CD4-positive, alpha-beta T cell treated with Interleukin-10 for 1 hour (primary cell): ENCODE measurements around the gene N4BP2L1.

ENCODE experiments used
- DNase-seq: peaks from one replicate; pipeline ENCODE4 v3.0.0-alpha.2; 2020

Gene N4BP2L1

DNA sequence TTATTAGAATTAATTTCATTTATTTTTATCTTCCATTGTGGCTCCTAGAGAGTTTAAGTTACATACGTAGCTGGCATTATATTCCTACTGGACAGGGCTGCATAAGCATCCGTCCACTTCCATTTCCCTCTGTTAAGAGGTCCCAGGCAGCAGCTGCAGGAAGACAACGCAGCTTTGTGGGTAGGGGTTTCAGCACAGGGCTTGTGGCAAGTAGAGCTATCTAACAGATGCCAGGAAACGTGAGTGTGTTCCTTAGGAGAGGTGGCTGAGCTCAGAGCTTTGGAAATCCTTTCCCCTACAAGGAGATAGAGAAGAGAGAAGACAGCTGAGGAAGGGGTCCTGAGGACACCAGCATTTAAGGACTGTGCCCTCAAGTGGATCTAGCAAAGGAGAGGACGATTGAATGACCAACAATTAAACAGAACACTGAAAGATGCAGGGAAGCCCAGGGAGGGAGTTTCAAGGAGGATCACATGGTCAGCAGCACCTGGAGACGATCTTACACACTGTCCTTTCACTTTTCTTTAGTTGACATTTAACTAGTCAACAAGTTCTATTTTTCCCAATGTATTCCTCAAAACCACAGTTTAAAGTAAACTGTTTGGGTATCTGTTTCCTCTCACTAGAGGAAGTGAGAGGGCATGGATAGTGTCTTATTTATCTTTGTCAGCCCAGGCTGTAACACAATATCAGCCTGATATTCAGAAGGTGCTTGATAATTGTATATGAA, 2.3 kb upstream of the N4BP2L1 start:
- no peak for DNase-seq

- DNase-seq: no peak
Measured at GRCh38 chr13:32429433-32429909, 1.5 kb upstream of the N4BP2L1 start.

- DNase-seq: peak; percentile 28
Measured at GRCh38 chr13:32428581-32429432, 877 bp upstream of the N4BP2L1 start.

DNA sequence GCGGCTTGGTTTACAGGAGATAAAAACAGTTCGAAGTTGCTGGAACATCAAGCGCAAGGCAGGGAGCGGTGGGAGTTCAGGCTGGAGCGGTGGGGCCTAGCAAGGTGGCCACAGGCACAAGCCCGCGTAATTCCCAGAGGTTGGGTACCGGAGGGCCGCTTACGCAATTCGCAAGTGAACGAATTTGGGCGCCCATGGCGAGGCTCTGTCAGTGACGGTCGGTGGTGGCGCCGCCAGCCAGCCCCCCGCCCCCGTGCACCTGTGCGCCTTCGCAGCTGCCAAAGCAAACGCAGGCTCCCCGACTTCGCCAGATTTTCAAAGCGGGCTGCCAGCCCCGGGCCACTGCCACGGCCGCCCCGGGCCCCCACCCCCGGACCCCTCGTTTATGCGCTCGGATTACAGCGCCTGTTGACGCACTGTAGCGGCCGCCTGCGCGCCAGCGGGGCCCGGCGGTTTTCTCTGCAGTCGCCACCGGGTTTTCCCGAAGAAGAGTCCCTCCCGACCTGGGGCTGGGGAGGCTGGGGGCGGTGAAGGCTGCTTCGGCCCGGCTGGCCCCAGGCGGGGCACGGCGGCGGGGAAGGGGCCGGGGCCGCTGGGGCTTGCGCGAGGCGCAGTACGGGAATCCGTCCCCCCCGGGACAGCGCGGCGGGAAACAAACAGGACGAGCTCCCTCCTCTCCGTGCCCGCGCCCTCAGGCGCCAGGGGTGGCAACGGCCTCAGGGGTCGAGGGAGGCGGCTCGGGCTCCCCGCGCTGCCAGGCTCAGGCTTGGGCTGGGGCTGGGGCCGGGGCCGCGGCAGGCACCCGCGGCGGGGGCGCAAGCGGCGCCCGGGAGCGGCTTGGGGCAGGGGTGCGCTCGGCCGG, 709 bp downstream of the N4BP2L1 start:
- peak; percentile 60 for DNase-seq

DNA sequence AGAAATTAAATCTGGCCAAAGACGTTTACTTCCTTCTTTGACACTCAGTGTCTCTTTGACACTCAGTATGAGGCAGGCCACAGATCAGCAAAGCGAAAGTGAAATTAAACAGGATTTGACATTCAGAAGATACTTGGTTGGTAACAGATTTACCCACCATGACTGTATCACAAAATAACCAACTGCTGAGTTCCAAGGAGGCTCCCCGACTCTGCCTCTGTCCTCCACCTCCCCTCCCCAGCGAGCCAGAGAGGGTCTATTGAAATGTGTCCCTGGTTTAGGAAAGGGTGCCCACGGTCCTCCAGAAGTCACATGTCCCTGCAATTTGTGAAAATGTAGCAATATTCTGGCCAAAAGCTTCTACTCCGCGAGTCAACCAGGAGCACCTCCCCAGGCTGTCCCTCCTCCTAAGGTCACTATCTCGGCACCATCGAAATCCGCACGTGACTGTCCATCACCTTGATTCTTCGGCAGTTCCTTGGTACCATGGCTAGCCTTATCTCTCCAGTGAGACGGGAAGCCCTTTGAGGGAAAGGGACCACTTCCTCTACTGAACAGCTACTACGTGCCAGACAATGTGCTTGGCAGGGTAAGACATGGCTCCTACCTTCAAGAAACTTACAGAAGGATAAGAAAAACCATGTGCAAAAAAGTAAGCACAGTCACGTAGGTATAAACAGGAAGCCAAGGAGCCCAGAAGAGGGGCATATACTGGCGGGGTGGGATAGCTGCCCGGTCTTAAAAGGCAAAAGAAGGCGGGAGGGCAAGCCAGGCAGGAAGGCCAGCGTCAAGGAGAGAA, 1.5 kb downstream of the N4BP2L1 start:
- DNase-seq: peak; percentile 78

DNA sequence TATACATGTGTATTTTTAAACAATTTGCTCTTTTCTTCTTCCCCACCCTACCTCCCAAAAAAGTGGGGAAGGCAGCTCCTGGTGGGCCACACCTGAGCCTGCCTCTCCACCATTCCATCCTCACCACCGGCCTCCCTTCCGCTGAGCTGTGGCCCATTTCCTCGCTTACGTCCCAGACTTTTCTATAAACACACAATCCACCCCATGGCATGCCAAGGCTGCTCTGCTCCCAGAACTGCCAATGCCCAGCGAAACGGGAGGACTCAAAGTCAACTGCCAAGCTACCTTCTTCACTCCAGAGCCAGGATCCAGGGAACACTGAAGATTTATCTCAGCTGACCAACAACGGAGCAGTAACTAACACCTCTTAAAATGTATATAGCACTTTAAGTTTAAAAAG, 2.8 kb downstream of the N4BP2L1 start:
- no peak for DNase-seq

GRCh38 chr13:32423592-32423991, 4.3 kb downstream of the N4BP2L1 start:
- DNase-seq: no peak

DNA sequence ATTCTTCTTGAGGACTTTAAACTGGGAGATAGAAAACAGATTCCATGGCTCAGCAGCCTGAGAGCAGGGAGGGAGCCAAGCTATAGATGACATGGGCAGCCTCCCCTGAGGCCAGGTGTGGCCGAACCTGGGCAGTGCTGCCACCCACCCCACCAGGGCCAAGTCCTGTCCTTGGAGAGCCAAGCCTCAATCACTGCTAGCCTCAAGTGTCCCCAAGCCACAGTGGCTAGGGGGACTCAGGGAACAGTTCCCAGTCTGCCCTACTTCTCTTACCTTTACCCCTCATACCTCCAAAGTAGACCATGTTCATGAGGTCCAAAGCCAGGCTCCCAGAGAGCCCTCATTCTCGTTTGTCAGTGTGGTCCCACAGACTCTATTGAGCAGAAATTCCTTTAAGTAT, 8.1 kb downstream of the N4BP2L1 start:
- DNase-seq: no peak

DNA sequence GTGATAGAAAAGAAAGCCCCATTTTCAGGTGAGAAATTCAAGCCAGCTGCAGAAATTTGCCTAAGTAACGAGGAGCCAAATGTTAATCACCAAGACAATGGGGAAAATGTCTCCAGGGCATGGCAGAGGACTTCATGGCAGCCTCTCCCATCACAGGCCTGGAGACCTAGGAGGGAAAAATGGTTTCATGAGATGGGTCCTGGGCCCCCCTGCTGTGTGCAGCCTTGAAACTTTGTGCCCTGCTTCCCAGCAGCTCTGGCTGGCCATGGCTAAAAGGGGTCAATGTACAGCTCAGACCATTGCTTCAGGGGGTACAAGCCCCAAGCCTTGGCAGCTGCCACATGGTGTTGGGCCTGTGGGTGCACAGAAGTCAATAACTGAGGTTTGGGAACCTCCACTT, 9.9 kb downstream of the N4BP2L1 start:
- DNase-seq: no peak

- DNase-seq: peak; percentile 40
Measured at GRCh38 chr13:32415019-32415418, 12.9 kb downstream of the N4BP2L1 start.

DNA sequence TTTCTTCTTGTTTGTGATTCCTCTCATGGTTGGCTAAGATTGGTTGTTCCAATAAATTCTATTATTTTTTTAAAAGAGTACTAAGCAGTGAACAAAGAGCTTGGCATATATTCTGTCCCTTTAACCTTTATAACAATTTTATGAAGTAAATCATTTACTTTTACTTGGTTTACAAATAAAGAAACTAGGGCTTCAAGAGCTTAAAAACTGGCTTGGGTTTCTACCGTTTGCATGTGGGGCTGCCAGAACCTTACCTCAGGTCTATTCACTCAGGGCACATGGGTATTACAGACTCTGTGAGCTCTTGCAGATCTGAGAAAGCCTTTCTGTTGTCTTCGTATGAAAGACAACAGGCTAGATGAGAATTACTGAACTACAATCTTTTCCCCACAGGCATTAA, 13.3 kb downstream of the N4BP2L1 start:
- no peak for DNase-seq

DNA sequence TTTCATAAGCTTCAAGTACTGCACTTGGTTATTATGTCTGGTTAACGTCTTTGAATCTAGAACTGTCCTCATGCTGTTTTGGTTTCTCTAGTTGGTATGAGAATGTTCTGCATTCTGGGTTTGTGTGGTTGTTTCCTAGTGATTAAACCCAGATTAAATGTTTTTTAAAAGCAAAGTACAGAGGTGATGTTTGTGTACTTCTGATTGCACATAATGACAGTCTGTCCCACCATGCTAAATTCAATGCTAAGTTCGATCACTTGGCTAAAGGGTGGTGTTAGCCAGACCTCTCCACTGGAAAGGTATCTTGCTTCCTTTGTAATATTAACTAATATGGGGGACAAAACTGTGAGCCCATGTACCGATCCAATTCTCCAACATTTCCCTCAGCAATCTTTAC, 14.6 kb downstream of the N4BP2L1 start:
- no peak for DNase-seq

DNA sequence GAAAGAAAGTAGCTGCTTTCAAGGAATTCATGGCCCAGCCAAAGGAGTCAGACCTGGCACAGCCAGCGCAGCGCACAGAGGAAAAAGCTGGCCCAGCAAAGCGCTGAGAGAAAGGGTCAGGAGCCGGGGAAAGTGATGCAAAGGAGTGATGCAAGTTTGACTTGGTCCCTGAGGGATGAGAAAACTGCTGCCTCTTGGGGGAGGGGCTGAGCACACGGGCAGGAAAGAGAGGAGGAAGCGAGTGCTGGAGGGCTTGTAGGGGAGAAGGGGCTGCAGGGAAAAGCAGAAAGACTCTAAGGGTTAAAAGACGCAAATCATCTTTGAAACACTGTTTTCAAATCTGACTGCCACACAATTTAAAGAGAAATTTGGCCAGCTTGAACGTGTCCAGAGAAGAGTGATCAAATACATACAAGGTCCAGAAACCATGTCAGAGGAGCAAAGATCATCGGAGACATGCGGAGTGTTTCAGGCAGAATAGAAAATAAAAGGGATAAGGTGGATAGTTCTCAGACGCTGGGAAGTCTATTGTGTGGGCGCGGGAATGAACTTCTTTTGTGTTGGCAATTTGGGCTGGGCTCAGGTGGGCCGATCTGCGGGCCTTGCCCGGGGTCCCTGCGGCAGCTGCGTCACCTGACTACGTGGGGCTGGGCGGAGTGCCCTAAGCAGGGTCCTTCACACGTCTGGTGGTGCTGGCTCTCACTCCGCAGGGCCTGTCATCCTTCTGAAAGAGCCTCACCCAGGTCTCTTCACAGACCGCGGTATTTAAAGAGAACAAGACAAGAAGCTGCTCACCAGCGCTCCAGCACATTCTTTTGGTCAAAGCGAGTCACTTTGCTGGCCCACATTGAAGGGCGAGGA, 18.1 kb downstream of the N4BP2L1 start:
- DNase-seq: no peak

DNA sequence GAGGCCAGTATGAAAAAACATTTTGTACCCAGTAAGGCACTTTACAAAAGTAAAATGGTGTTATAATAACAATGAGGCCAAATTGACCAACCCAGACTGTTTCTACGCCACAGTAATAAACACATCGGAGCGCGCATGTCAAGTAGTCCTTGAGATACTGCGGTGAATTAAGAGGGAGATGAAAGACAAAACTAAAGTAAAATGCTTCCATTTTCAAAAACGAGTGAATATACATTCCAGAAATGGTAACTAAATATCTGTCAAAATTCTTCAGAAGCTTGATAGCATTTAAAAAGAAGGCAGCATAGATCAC, 19.0 kb downstream of the N4BP2L1 start:
- DNase-seq: no peak

DNA sequence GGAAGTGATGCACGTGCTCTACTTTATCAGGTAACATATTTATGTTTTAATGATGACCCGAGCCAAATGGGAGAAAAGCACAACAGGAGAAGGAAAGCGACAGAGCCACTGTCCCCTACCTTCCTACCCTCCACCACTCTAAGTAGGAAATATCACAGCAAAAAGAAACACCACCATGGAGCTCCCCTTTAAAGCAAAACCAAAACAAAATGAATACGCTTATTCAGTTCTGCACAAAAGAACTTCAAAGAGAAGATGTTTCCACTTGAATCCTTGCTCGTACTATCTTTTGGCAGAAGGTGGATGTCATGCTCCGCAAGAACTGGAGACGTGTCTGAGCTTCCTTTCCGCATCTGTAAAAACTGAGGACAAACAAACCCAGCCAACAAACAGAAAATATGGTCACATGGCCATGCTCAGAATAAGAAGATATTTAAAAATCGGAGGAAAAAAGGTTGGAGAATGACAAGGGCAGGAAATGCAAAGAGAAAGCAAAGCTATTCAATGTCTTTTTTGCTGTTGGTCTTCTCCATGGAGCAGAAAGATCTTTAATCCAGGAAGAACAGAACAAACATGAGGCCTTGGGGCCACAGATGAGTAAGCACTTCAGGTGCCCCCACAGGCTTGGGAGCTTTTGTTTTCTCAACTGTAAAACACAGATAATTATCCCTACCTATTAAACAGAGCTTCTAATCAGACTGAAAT, 19.5 kb downstream of the N4BP2L1 start:
- DNase-seq: no peak

DNA sequence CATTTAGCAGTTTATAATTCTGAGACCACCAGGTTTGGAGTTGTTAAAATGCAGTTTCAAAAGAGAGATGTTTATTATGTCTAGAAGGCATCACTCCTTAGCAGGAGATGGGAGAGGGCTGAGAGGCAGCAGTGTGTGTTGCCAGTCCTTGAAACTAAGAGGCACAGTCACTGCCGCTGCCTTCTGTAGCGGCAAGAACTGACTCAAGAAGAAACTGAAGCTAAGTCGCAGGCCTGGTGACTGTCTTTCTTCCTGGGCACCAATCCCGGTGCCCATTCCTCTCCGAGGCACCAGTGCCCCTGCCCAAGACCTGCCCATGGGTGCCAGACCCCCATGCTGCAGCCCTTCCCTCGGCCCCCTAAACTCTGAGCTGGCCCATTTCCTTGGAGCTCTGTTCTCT, 20.1 kb downstream of the N4BP2L1 start:
- no peak for DNase-seq

GRCh38 chr13:32403108-32403507, 24.8 kb downstream of the N4BP2L1 start:
- DNase-seq: no peak

DNA sequence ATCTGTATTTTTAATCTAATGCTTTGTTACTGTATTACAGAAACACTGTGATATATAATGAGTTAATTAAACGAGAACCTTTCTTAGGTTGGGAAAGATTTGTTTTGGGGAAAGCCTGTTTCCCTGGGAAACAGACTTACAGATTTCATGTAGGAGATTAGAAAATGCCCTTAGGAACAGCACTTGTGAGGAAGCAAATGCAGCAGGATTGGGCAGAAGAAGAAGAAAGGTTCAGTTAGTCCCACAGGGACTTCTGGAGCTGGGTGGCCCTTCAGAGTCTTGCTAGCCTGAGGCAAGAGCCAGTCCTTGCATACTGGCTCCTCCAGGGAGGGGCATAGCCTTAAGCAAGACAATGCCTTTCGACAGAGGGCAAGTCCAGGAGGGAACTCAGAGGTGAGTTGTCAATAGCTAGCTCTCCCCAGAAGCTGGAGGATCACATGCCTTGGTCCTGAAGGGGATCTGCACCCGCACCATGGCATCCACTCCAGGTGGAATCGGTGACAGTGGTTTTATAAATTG, 36.8 kb downstream of the N4BP2L1 start:
- no peak for DNase-seq

- no peak for DNase-seq
Measured at GRCh38 chr13:32390484-32390883, 37.4 kb downstream of the N4BP2L1 start.

GRCh38 chr13:32390048-32390447, 37.9 kb downstream of the N4BP2L1 start:
- peak; percentile 33 for DNase-seq

- no peak for DNase-seq
Measured at GRCh38 chr13:32385410-32385809, 42.5 kb downstream of the N4BP2L1 start.
